Posterior vena cava (tissue), 2 donors: ENCODE measurements around the gene GAPVD1. TPM values are rescaled to one million over a fixed set of nuclear protein-coding genes. Genes with fewer than 3 reads are reported as not detected.
A peak's percentile ranks its signal among the peaks of the same experiment; 100 is the strongest.
"Not testable (repeated sequence)": the region's sequence is repeated elsewhere in the genome, so short reads cannot be mapped to it uniquely, and the experiment has no call there.

Experiments
- DNase-seq: peaks from one replicate; pipeline ENCODE4 v3.0.0-alpha.2; 2020; ENCODE audit warnings: low spot score
- intact Hi-C, 2 donors: fragments of 100-400 bp; cut with DNase I; formaldehyde crosslinking; loops; one replicate each; pipeline versions ENCODE4 v1.14.1 to v1.14.2; 2022 to 2023
- total RNA-seq, 2 donors: library from RNA; stranded (reverse); fragmentation: NEBNext Ultra II Directional; extraction: Animal tissue kit (Norgen Biotek cat#: 25700); gene quantifications; one replicate each; pipeline ENCODE4 v1.2.1, GENCODE V29; 2021
- donor health status: DM: yes; HTN: yes; CAD: no.
- donor health status: DM: yes; HTN: yes; CAD: no.

Gene GAPVD1
- total RNA-seq, 2 donors from 2014 or later = 42.5 to 53.3 TPM

DNA sequence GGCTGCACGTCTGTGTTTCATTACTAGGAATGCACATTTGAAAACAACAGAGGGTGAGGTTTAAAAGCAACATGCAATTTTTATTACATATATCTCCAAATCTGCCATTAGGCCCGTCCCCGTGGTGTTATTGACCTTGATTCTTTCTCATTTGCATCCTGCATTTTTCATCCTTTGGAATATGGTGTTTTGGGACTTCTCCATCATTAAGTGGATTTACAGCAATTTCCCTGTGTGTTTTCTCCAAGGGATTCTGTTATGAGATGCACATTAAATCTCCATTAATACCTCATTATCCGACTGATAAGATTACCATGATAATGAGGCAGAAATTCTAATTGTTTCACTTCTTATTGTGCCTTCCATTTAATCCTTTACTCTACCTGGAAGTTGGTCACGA lies 117.6 kb downstream of the GAPVD1 start:
- no peak for DNase-seq
- intact Hi-C loops = loop anchor here (10.0 kb wide), 2 partner anchors 524 to 604 kb away; partner anchors contain the start of genes NR6A1 (in 1 of the 2), OLFML2A (in 1 of the 2) and WDR38 (in 1 of the 2)

DNA sequence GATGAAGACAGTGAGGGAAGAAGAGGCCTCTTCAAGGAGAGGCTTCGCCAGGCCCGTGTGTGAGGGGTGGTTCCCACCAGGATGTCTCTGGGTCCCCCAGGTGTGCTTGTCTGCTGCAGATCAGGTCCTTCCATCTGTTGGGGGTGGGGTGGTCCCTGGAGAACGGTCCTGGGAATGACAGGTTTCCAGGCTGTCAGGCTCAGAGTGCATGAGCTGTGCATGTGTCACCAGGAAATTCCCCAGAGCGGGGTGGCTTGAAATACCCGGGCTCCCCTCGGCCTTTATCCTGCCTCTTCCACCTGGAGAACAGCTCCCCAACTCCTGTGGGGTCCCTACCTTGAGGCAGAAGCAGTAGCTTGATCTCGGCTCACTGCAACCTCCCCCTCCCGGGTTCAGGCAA lies 118.8 kb downstream of the GAPVD1 start:
- DNase-seq = peak; percentile 50
- intact Hi-C loops = no loop called here

DNA sequence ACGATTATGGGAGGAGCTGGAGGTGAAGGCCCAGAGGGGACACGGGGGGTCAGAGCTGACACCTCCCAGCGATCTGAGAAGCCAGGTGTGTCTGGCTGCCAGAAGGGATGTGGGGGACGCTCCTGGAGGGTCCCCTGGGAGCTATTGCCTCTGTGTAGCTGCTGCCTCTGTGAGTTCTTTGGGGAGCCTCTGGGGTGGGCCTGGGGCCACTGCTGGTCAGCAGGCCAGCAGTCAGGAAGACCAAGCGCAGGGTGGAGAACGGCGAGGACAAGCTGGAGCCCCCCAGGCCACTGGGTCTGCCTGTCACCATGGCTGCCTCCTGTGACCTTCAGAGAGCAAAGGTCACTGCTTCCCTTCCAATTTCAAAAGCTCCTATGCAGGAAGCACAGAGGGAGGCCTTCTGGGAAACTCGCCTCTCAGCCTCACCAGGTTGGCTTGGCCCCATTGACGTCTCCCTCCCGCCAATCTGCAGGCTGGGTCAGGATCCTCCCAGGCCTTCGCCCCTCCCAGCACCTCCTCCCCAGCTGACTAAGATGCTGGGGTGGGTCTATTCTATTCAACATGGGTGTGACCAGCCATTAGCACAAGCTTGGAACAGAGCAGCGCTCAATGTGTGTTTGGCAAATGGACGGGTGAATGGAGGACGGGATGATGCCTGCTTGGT lies 126.4 kb downstream of the GAPVD1 start:
- intact Hi-C loops = no loop called here
- DNase-seq = peak; percentile 75

DNA sequence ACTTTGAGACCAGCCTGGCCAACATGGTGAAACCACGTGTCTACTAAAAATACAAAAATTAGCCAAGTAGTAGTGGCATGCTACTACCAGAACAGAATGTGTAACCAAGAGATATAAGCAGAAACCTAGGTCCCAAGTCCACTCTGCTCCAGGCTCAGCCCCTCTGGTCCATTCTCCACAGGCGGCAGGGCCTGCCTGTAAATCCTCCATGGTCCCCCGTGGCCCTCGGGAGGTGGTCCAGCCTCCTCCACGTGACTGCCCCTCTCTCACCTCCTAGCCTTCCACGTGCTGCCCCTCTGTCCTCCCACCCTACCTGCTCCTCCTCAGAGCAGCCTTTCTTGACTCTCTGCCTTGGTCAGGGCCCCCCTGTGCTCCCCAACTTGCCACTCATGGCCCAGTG lies 127.4 kb downstream of the GAPVD1 start:
- no peak for DNase-seq
- intact Hi-C loops = no loop called here

DNA sequence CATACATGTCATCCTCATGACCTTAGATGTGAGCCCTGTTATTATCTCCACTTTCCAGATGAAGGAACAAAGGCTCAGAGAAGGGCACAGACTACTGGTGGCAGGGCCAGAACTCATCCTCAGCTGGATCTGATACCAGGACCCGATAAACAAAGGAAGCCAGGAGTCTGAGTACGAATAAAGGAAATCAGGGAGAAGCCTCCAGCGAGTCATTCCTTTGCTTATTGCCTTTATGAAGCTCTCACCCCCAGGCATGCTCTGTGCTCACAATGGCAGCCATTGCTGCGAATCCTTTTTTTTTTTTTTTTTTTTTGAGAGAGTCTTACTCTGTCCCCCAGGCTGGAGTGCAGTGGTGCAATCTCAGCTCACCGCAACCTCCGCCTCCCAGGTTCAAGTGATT lies 130.1 kb downstream of the GAPVD1 start:
- intact Hi-C loops = no loop called here
- DNase-seq = no peak

DNA sequence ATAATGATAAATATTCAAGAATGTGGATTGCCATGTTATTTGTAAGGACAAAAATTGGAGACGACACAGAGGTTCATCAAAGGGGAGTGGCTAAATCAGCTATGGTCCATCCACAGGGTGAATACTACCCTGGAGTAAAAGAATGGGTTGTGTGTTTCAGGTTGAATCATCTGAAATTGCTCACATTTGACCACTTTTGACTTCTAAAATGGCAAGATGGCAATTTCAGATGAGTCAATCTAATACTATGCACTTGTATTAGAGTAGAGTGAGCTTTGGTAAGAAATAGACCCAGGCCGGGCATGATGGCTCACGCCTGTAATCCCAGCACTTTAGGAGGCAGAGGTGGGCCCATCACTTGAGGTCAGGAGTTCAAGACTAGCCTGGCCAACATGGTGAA lies 131.8 kb downstream of the GAPVD1 start:
- intact Hi-C loops = no loop called here
- no peak for DNase-seq

DNA sequence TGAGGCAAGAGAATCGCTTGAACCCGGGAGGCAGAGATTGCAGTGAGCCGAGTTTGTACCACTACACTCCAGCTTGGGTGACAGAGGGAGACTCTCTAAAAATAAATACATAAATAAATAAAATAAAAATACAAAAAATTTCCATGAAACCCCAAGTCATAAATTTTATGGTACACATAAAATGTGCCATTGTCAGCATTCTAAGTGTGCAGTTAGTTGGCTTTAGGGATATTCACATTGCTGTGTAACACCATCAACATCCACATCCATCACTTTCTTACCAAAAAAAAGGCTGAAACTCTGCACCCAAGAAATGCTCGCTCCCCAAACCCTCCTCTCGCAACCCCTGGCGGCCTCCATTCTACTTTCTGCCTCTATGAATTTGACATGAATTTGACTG lies 135.2 kb downstream of the GAPVD1 start:
- DNase-seq = no peak
- intact Hi-C loops = no loop called here

DNA sequence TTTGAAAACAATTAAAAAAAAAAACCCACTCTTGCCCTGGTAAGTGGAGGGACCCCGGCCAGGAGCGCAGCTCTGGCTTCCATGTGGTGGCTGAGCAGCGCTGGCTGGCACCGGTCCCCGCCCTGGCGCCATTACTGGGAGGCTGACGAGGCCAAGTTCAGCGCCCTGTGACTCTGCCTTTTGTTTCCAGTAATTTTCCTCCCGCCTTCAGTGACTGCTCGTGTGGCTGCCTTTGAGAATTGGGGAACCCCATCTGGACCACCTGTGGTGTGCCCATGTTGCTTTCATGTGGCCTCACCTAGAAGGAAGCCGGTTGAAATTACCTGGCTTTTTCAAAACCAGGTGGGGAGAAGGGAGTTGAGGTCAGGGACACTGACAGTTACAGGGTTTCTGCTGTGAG lies 136.1 kb downstream of the GAPVD1 start:
- DNase-seq = no peak
- intact Hi-C loops = no loop called here

DNA sequence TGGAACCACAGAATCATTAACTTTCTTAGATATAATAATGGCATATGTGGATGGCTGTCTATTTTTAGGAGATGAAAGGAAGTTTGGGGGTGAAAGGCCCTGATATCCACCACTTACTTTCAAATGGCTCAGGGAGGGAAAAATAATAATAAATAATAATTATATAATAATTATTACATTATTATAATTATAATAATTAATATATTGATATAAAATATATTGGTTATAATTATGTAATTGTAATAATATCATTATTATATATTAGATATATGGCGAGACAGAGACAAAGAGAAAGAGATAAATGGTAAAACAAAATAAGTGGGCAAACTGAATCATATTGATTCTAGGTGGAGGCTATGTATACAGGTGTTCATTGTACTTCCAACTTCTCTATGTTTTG lies 136.6 kb downstream of the GAPVD1 start:
- intact Hi-C loops = no loop called here
- DNase-seq = no peak

DNA sequence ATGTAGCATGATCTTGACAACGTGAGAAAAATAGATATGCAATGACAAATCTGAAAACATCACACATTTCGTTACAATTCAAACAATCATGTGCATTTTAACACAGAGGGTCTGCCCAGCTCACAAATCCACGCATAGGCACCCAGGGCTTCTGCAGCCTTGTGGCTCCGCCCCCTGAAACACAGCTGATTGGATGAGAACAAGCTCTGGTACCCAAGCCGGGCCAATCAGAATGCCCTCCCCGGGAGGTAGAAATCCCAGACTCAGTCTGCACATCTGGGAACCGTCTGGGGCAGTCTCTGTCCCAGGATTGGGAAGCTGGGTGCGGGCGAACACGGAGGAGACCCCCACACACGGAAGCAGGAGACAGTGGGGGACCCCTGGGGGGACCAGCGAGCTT lies 137.5 kb downstream of the GAPVD1 start:
- DNase-seq = no peak
- intact Hi-C loops = no loop called here

DNA sequence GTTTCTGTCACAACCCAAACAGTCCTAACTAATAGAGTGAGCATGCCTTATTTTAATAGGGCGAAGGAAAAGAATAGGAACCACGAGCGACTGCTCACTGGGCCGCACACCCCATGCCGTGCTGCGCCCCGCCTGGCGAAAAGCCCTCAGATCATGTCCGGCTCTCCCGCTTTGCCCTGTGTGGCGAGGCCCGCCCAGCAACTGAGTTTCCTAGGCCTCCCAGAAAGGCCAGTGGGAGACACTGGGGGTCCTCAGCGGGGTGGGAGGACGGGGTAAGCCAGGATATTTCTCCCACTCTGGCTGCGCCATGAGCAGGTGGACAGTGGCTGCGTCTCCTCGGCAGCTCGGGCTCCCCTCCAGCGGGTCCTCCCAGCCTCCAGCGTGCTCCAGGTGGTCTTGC lies 138.0 kb downstream of the GAPVD1 start:
- no peak for DNase-seq
- intact Hi-C loops = loop anchor here in 1 of 2 donors (10.0 kb wide), 1 partner anchor 995 kb away; no protein-coding TSS in a partner anchor

DNA sequence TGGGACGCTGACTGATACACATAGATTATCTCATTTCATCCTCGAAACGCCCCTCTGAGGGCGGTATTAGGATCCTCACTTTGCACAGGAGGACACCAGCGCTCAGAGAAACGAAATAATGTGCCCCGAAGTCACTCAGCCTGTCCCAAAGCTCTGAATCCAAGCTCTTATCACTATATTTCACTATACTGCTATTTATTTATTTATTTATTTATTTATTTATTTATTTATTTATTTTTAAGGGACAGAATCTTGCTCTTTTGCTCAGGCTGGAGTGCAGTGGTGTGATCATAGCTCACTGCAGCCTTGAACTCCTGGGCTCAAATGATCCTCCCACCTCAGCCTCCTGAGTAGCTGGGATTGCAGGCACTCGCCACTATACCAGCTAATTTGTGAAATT lies 138.6 kb downstream of the GAPVD1 start:
- not testable (repeated sequence) for DNase-seq
- intact Hi-C loops = loop anchor here in 1 of 2 donors (10.0 kb wide), 1 partner anchor 995 kb away; no protein-coding TSS in a partner anchor

DNA sequence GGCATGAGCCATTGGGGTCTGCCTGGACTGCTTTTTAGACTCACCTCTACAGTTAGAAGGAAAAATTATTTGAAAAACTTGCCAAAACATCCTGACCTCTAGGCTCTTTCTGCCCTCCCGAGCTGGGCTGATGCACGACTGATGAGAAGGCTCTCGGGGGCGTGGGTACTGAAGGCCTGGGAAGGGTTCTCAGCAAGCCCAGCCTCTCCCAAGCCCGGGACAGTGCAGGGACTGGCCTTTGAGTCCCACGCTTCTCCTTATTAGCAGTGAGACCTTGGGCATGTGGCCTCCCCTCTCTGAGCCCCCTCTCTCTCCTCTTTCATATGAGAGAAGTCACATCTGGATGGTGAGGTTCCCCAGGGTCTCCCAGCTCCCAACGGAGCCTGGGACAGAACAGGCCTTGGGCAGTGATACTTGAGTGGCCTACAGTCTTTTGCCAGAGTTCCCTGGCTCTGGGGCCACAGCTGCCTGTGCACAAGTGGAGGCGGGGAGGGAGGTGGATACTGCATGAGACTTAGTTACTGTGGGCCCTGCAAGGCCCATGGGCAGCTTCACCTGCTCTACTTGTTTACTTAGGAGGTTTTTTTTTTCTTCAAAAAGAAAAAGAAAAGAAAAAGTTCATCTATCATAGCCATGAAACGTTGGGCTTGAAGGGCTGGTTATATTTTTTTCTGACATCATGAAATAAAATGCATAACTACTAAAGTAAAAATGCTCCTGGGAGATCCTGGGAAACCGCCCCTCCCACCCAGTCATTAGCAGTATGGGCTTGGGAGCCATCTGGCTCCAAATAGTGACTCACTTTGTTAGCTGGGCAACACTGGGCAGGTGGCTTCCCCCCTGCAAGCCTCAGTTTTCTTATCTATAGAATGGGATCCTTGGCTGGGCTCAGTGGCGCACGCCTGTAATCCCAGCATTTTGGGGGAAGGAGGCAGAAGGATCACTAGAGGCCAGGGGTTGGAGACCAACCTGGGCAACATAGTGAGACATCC lies 139.4 kb downstream of the GAPVD1 start:
- DNase-seq = no peak
- intact Hi-C loops = loop anchor here in 1 of 2 donors (10.0 kb wide), 1 partner anchor 994 kb away; no protein-coding TSS in a partner anchor

DNA sequence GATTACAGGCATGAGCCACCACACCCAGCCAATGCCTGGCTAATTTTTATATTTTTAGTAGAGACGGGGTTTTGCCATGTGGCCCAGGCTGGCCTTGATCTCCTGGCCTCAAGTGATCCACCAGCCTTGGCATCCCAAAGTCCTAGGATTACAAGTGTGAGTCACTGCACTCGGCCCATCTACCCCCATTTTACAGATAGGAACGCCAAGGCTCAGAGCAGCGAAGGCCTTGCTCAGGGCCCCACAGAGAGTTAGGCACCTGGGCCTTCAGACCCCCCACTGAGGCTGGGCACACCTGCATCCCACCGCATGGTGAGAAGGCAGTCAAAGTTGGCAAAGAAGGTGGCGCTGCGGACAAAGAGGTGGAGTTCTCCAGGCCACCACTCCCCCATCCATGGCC lies 143.1 kb downstream of the GAPVD1 start:
- intact Hi-C loops = loop anchor here (5.0 to 10.0 kb wide), 3 partner anchors 228 to 990 kb away; no protein-coding TSS in a partner anchor
- no peak for DNase-seq

DNA sequence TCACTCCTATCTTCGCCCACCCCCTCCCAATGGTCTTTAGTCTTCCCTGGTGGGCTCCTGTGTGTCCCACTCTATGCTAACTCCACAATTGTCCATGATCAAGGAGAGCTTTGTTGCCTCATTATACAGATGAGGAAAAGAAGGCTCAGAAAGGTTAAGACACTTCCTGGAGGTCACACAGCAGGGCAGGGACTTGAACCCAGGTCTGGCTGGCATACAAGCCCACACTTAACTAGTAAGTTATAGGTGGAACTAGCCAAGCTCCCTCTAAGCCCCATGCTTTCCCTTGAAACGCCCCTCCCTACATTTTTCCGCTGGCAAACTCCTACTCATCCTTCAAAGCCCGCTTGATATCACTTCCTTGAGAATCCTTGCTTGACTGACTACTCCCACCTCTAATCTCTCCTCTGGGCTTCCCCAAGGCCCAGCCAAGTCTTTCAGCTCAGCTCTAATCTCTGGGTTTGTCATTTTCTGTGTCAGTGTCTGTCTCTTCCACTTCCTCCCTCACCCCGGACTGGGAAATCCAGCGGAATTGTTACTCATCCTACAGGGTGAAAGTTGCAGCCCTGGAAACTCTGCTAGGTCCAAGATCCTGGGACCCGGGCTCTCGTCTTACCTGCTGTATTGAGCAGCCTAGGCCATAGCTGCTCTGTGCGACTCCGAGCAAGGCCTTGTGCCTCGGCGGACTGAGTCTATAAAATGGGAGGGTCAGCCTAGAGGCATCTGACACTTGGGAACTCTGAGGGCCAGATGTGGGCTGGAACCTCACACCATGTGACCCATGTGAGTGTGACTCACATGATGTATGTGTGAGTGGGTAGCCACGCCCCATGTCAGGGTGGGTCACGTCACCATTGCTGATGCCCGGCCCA lies 144.5 kb downstream of the GAPVD1 start:
- DNase-seq = no peak

DNA sequence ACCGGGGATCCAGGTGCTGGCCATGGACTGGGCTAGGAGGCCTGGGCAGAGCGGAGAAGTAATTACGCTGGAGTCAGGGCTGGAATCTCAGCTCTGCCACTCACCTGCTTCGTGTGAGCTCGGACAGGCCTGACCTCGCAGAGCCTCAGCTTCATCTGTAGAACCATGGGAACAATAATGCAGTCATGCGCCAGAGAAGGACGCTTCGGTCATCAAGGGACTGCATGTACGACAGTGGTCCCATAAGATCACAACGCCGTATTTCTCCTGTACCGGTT lies 145.1 kb downstream of the GAPVD1 start:
- DNase-seq = no peak
- intact Hi-C loops = loop anchor here (2.0 to 10.0 kb wide), 4 partner anchors 224 to 988 kb away; no protein-coding TSS in a partner anchor

More for the DNA sequence above, 144.5 kb downstream of the GAPVD1 start:
- intact Hi-C loops = loop anchor here (2.0 to 10.0 kb wide), 4 partner anchors 225 to 989 kb away; no protein-coding TSS in a partner anchor

DNA sequence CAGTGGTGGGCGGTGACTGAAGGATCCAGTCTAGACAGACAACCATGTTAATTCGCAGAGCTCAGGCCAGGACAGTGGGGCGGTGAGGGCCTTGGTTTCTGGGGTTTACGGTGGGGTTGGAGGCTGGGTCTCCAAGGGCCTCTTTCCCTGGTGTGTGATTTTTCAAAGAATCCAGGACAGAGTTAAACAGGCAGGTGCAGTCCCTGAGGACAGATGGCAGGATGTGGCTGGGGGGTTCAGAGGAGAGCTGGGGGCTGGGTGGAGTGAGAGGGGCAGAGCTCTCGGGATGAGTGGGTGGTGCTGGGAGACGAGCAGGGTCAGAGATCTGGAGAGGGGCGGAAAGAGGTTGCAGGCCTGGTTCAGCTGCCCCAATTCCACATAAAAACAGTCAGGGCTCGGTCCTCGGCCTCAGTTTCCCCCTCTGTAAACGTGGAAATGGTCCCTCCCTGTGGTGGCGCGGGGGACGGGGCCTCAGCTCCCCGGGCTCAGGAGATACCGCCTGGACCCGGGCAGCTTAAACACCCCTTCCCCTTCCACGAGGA lies 145.9 kb downstream of the GAPVD1 start:
- no peak for DNase-seq
- intact Hi-C loops = loop anchor here (2.0 to 10.0 kb wide), 4 partner anchors 223 to 987 kb away; no protein-coding TSS in a partner anchor

DNA sequence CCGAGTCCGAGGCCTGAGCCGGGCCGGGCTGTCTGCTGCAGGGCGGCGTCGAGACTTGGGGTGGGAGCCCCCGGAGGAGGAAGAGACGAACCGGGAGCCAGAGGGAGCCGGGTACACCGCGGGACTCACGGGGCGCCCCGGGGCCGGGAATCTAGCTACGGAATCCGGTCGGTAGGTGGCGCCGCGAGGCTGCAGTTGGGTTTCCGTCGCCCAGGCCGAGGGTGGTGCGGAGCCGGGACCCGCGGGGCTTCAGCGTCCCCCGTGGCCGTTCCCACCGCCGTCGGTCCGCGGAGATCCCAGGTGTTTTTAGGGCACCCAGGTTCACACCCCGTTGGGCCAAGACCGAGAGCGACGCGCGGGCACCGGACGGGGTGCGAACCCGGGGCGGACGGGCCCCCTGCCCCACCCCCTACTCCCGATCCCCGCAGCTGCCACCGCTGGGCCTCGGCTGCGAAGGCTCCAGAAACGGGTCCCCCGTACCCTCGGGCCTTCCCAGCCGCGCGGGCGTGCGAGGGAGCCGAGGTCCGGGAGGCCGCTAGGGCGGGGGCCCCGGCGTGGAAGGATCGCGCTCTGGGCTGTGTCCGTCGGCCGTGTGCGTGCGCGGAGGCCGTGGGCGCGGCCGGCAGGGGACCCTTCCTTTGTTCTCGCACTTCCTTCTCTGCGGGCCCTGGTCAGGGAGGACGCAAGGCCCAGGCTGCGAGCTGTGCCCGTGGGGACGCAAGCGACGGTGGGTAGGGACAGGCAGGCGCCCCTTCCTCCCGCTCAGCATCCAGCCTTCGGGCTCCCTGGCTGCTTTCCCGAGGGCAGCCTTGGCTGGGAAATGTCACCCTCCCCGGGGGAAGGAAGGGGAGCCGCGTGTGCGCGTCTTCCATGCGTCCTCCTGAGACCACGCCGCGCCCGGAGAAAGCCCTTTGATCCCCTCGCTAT lies 146.6 kb downstream of the GAPVD1 start:
- peak; percentile 94 for DNase-seq
- intact Hi-C loops = loop anchor here (2.0 to 10.0 kb wide), 4 partner anchors 223 to 987 kb away; no protein-coding TSS in a partner anchor
